Measurements from ENCODE around the gene DYRK1A. TPM values are rescaled to one million over a fixed set of nuclear protein-coding genes. Genes with fewer than 3 reads are reported as not detected.

The DYRK1A gene
- total RNA-seq, 1 donor from 2014 or later = 108 TPM

- no peaks in the 10 kb centered on the region for H3K79me2 ChIP-seq (ENCODE audit: low read depth)
- TF ChIP-seq CTCF (IDR thresholded peaks at IDR 0.05) (no peak), EZH2phosphoT487 (IDR thresholded peaks at IDR 0.05) (no peak), EZH2 (IDR thresholded peaks at IDR 0.05) (no peak)
- DNase-seq (ENCODE audit: low spot score) = no peak
- H3K27me3 Mint-ChIP-seq (ENCODE audit: insufficient read depth, low read depth) = peaks cover 4% of the 10 kb centered on the region
- no peak overlapping the region for H3K4me3 ChIP-seq
- no peak overlapping the region for H3K4me2 ChIP-seq
- H3K4me3 Mint-ChIP-seq = no peak overlapping the region
- no peaks in the 10 kb centered on the region for H3K36me3 ChIP-seq
- H3F3A ChIP-seq (ENCODE audit: low read depth) = no peaks in the 10 kb centered on the region
- H2AFZ ChIP-seq (replicated peaks) = no peak overlapping the region
- H3K9ac ChIP-seq = no peak overlapping the region
- H3K4me1 ChIP-seq = peaks cover 10% of the 10 kb centered on the region
- no peaks in the 10 kb centered on the region for H4K20me1 ChIP-seq (ENCODE audit: low read depth)
- H3K27ac ChIP-seq = no peak overlapping the region
- H3K9me3 Mint-ChIP-seq = peaks cover 11% of the 10 kb centered on the region
- H3K4me1 Mint-ChIP-seq = peaks cover under 1% of the 10 kb centered on the region
- H3K9me3 ChIP-seq (ENCODE audit: low read depth) = no peaks in the 10 kb centered on the region
- no peak overlapping the region for H3K27ac Mint-ChIP-seq
- H3K27me3 ChIP-seq = no peaks in the 10 kb centered on the region
- H3K36me3 Mint-ChIP-seq = peaks cover 1% of the 10 kb centered on the region
Observed at GRCh38 chr21:37535672-37536071, 169.1 kb downstream of the DYRK1A start.

GRCh38 chr21:37536616-37537278, 170.2 kb downstream of the DYRK1A start:
- H3K27ac Mint-ChIP-seq = no peak overlapping the region
- no peak for TF ChIP-seq CTCF (IDR thresholded peaks at IDR 0.05)
- no peak for TF ChIP-seq EZH2 (IDR thresholded peaks at IDR 0.05)
- TF ChIP-seq EZH2phosphoT487 (IDR thresholded peaks at IDR 0.05) = no peak
- H3K27me3 Mint-ChIP-seq (ENCODE audit: insufficient read depth, low read depth) = no peaks in the 10 kb centered on the region
- Histone ChIP-seq H3K9ac (no peak overlapping the region), H3K4me2 (no peak overlapping the region), H3K4me3 (no peak overlapping the region), H3K9me3 (ENCODE audit: low read depth) (no peaks in the 10 kb centered on the region), H3F3A (ENCODE audit: low read depth) (no peaks in the 10 kb centered on the region), H2AFZ (replicated peaks) (peak overlapping the region; percentile 73), H3K27ac (no peak overlapping the region), H4K20me1 (ENCODE audit: low read depth) (no peaks in the 10 kb centered on the region), H3K4me1 (no peaks in the 10 kb centered on the region), H3K27me3 (no peaks in the 10 kb centered on the region), H3K36me3 (no peaks in the 10 kb centered on the region), H3K79me2 (ENCODE audit: low read depth) (no peaks in the 10 kb centered on the region)
- H3K4me3 Mint-ChIP-seq = no peak overlapping the region
- H3K9me3 Mint-ChIP-seq = peaks cover 11% of the 10 kb centered on the region
- DNase-seq (ENCODE audit: low spot score) = no peak
- no peaks in the 10 kb centered on the region for H3K4me1 Mint-ChIP-seq
- H3K36me3 Mint-ChIP-seq = peaks cover 1% of the 10 kb centered on the region

GRCh38 chr21:37537391-37537996, 170.9 kb downstream of the DYRK1A start:
- H3K9me3 ChIP-seq (ENCODE audit: low read depth) = no peaks in the 10 kb centered on the region
- H4K20me1 ChIP-seq (ENCODE audit: low read depth) = no peaks in the 10 kb centered on the region
- H3K27ac Mint-ChIP-seq = no peak overlapping the region
- peak overlapping the region; percentile 73 for H2AFZ ChIP-seq (replicated peaks)
- H3K27ac ChIP-seq = no peak overlapping the region
- no peak overlapping the region for H3K4me2 ChIP-seq
- no peaks in the 10 kb centered on the region for H3K27me3 Mint-ChIP-seq (ENCODE audit: insufficient read depth, low read depth)
- no peak overlapping the region for H3K9ac ChIP-seq
- H3K9me3 Mint-ChIP-seq = peaks cover 16% of the 10 kb centered on the region
- H3K36me3 ChIP-seq = no peaks in the 10 kb centered on the region
- H3K4me3 Mint-ChIP-seq = no peak overlapping the region
- peaks cover 1% of the 10 kb centered on the region for H3K36me3 Mint-ChIP-seq
- H3K27me3 ChIP-seq = no peaks in the 10 kb centered on the region
- no peaks in the 10 kb centered on the region for H3F3A ChIP-seq (ENCODE audit: low read depth)
- no peaks in the 10 kb centered on the region for H3K4me1 ChIP-seq
- no peak for DNase-seq (ENCODE audit: low spot score)
- no peak for TF ChIP-seq EZH2phosphoT487 (IDR thresholded peaks at IDR 0.05)
- TF ChIP-seq CTCF (IDR thresholded peaks at IDR 0.05) = no peak
- TF ChIP-seq EZH2 (IDR thresholded peaks at IDR 0.05) = no peak
- H3K79me2 ChIP-seq (ENCODE audit: low read depth) = no peaks in the 10 kb centered on the region
- no peaks in the 10 kb centered on the region for H3K4me1 Mint-ChIP-seq
- no peak overlapping the region for H3K4me3 ChIP-seq

Data from neural progenitor cell (in vitro differentiated cells).